ENCODE results near the gene PTPN23. TPM values are rescaled to one million over a fixed set of nuclear protein-coding genes. Genes with fewer than 3 reads are reported as not detected.

The PTPN23 gene, protein sequence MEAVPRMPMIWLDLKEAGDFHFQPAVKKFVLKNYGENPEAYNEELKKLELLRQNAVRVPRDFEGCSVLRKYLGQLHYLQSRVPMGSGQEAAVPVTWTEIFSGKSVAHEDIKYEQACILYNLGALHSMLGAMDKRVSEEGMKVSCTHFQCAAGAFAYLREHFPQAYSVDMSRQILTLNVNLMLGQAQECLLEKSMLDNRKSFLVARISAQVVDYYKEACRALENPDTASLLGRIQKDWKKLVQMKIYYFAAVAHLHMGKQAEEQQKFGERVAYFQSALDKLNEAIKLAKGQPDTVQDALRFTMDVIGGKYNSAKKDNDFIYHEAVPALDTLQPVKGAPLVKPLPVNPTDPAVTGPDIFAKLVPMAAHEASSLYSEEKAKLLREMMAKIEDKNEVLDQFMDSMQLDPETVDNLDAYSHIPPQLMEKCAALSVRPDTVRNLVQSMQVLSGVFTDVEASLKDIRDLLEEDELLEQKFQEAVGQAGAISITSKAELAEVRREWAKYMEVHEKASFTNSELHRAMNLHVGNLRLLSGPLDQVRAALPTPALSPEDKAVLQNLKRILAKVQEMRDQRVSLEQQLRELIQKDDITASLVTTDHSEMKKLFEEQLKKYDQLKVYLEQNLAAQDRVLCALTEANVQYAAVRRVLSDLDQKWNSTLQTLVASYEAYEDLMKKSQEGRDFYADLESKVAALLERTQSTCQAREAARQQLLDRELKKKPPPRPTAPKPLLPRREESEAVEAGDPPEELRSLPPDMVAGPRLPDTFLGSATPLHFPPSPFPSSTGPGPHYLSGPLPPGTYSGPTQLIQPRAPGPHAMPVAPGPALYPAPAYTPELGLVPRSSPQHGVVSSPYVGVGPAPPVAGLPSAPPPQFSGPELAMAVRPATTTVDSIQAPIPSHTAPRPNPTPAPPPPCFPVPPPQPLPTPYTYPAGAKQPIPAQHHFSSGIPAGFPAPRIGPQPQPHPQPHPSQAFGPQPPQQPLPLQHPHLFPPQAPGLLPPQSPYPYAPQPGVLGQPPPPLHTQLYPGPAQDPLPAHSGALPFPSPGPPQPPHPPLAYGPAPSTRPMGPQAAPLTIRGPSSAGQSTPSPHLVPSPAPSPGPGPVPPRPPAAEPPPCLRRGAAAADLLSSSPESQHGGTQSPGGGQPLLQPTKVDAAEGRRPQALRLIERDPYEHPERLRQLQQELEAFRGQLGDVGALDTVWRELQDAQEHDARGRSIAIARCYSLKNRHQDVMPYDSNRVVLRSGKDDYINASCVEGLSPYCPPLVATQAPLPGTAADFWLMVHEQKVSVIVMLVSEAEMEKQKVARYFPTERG (N-terminal part only)
- 7.4 and 11.4 TPM in 2 replicates for total RNA-seq (2014; rRNA removed; shearing (Covaris generic))

GRCh38 chr3:47380601-47381316, at the start of gene PTPN23:
Gene PTPN23, plus strand, starts transcription at chr3:47381021. Its CDS starts 76 bp downstream, at chr3:47381097.
- no peaks in the 10 kb centered on the region for H3K27me3 ChIP-seq
- H3K4me1 ChIP-seq = peaks cover 4% of the 10 kb centered on the region; the same call in 1 of the 2 replicates
- H3K27ac ChIP-seq = peak within 1 kb of the TSS; percentile 88
- no peaks in the 10 kb centered on the region for H3K9me3 ChIP-seq (replicated peaks)
- DNase-seq = peak; percentile 98
- no peaks in the 10 kb centered on the region for H3K36me3 ChIP-seq
- peak within 1 kb of the TSS; percentile 89 for H3K4me3 ChIP-seq

GRCh38 chr3:47333907-47334306, 46.9 kb upstream of the PTPN23 start:
- no peaks in the 10 kb centered on the region for H3K27me3 ChIP-seq
- H3K36me3 ChIP-seq = peaks cover 15% of the 10 kb centered on the region; the same call in 1 of the 2 replicates
- no peaks in the 10 kb centered on the region for H3K9me3 ChIP-seq (replicated peaks)
- H3K27ac ChIP-seq = no peak overlapping the region
- H3K4me1 ChIP-seq = no peaks in the 10 kb centered on the region
- no peak overlapping the region for H3K4me3 ChIP-seq
- no peak for DNase-seq

GRCh38 chr3:47337656-47338055, 43.2 kb upstream of the PTPN23 start:
- Histone ChIP-seq H3K27ac (no peak overlapping the region), H3K36me3 (peaks cover 24% of the 10 kb centered on the region), H3K4me3 (no peak overlapping the region), H3K27me3 (no peaks in the 10 kb centered on the region), H3K4me1 (no peaks in the 10 kb centered on the region), H3K9me3 (replicated peaks) (no peaks in the 10 kb centered on the region)
- DNase-seq = no peak

- Histone ChIP-seq H3K4me3 (no peak overlapping the region), H3K27me3 (no peaks in the 10 kb centered on the region), H3K27ac (peak overlapping the region; percentile 44), H3K9me3 (replicated peaks) (no peaks in the 10 kb centered on the region), H3K36me3 (peaks cover 28% of the 10 kb centered on the region), H3K4me1 (no peaks in the 10 kb centered on the region)
- DNase-seq = peak; percentile 36 to 57
These were observed 40.9 kb upstream of the PTPN23 start for GRCh38 chr3:47339951-47340350.

GRCh38 chr3:47340866-47341265, 40.0 kb upstream of the PTPN23 start:
- peaks cover 25% of the 10 kb centered on the region for H3K36me3 ChIP-seq
- DNase-seq = no peak
- H3K9me3 ChIP-seq (replicated peaks) = no peaks in the 10 kb centered on the region

GRCh38 chr3:47342151-47342550, 38.7 kb upstream of the PTPN23 start:
- H3K9me3 ChIP-seq (replicated peaks) = no peaks in the 10 kb centered on the region
- H3K4me3 ChIP-seq = no peak overlapping the region
- peaks cover 25% of the 10 kb centered on the region for H3K36me3 ChIP-seq
- peaks cover 10% of the 10 kb centered on the region for H3K4me1 ChIP-seq
- peak in 1 of 2 experiments; percentile 15 for DNase-seq
- H3K27ac ChIP-seq = no peak overlapping the region
- H3K27me3 ChIP-seq = no peaks in the 10 kb centered on the region

More at GRCh38 chr3:47340866-47341265, 40.0 kb upstream of the PTPN23 start:
- Histone ChIP-seq H3K27me3 (no peaks in the 10 kb centered on the region), H3K4me1 (no peaks in the 10 kb centered on the region), H3K4me3 (no peak overlapping the region), H3K27ac (no peak overlapping the region)

DNA sequence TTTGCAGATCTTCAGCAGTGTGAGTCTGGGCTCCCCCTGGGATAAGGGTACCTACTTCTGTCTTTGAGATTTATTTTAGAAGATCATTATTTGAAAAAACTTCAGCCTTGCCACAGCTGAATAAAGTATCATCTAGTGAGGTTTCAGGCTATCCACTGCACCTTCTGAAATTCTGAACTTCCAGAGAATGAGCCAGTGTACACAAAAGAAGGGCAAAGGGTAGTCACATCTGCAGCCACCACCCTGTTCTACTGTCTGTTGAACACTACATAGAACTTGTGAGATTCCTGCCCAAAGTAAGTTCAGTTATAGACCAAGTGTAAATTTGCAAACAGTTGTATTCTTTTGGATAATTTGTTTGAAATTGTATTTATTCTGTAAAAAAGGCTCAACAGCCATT, 38.0 kb upstream of the PTPN23 start:
- peaks cover 16% of the 10 kb centered on the region for H3K4me1 ChIP-seq
- peaks cover 23% of the 10 kb centered on the region for H3K36me3 ChIP-seq
- H3K27ac ChIP-seq = no peak overlapping the region
- no peaks in the 10 kb centered on the region for H3K9me3 ChIP-seq (replicated peaks)
- no peak overlapping the region for H3K4me3 ChIP-seq
- H3K27me3 ChIP-seq = no peaks in the 10 kb centered on the region
- DNase-seq = no peak

DNA sequence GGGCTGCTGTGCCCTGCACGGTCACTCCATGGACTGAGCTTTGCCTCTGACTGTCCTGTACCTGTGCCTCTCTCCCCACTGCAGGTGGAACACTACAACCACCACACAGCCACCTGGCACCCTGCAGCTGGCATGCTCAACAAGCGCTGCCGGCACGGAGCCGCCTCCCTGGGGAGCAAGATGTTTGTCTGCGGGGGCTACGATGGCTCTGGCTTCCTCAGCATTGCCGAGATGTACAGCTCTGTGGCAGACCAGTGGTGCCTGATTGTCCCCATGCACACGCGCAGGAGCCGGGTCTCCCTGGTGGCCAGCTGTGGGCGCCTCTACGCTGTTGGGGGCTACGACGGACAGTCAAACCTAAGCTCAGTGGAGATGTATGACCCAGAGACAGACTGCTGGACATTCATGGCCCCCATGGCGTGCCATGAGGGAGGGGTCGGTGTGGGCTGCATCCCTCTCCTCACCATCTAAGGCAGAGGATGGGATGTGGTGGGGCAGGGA, 37.3 kb upstream of the PTPN23 start:
- H3K27ac ChIP-seq = no peak overlapping the region
- H3K4me3 ChIP-seq = no peak overlapping the region
- no peaks in the 10 kb centered on the region for H3K27me3 ChIP-seq
- DNase-seq = no peak
- peaks cover 20% of the 10 kb centered on the region for H3K36me3 ChIP-seq
- no peaks in the 10 kb centered on the region for H3K9me3 ChIP-seq (replicated peaks)
- H3K4me1 ChIP-seq = peaks cover 16% of the 10 kb centered on the region

- H3K36me3 ChIP-seq = peaks cover 11% of the 10 kb centered on the region
- H3K4me1 ChIP-seq = peaks cover 16% of the 10 kb centered on the region
- no peak for DNase-seq
- H3K27me3 ChIP-seq = no peaks in the 10 kb centered on the region
- H3K27ac ChIP-seq = no peak overlapping the region
- no peak overlapping the region for H3K4me3 ChIP-seq
- no peaks in the 10 kb centered on the region for H3K9me3 ChIP-seq (replicated peaks)
These were observed 35.9 kb upstream of the PTPN23 start for GRCh38 chr3:47344971-47345370.

DNA sequence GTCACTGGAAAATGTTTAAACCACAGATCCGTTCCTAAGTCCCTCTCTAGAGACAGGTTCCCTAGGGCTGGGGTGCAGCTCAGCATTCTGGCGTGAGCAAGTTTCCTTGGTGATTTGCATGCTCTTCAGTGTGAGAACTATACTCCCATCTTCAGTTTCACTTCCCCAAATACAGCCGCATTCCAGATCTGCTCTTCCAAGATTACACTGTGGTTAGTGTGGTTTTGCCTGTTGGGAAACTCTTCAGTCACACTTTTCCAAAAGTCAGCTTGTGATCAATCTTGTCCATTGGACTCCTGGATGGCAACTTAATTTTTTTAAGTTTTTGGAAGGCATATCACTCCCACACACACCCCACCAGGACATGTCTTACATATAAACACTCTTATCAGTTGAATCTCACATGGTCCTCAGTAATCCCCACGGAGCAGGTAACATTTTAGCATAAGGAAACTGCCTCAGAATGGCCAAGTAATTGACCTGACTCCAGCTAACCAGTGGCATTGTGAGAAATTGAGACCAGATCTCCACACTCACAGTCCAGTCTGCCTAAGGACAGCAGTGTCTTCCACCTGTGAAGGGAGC, 33.5 kb upstream of the PTPN23 start:
- no peaks in the 10 kb centered on the region for H3K9me3 ChIP-seq (replicated peaks)
- peak; percentile 32 to 54 for DNase-seq
- H3K27me3 ChIP-seq = no peaks in the 10 kb centered on the region
- H3K4me3 ChIP-seq = no peak overlapping the region
- H3K4me1 ChIP-seq = peaks cover 16% of the 10 kb centered on the region
- peaks cover 8% of the 10 kb centered on the region for H3K36me3 ChIP-seq
- no peak overlapping the region for H3K27ac ChIP-seq

DNA sequence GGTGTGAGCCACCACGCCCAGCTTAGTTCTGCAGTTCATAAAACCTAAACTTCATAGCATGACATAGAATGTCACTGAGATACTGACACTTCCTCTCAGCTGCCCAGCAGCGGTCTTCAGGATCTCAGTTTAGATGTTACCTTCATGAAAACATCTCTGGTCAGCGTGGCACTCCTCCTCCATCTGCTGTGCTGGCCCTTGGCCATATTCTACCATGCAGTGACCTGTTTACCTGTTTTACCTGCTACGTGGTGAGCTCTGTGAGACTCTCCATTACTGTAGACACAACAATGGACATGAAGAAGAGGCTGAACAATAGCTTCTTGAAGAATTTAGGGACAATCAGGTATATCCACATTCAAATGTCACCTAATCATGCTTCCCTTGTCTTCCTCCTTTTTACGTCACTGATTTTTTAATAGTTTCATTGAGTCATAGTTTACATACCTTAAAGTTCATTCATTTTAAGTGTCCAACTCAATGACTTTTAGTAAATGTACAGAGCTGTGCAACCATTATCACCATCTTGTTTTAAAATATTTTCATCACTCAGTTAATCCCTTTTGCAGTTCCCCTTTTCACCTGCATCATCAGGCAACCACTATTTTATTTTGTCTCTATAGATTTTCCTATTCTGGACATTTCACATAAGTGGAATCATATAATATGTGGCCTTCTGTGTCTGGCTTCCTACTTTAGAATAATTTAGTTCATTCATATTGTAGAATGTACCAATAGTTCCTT, 32.2 kb upstream of the PTPN23 start:
- no peaks in the 10 kb centered on the region for H3K9me3 ChIP-seq (replicated peaks)
- H3K4me1 ChIP-seq = peaks cover 16% of the 10 kb centered on the region
- no peak for DNase-seq

DNA sequence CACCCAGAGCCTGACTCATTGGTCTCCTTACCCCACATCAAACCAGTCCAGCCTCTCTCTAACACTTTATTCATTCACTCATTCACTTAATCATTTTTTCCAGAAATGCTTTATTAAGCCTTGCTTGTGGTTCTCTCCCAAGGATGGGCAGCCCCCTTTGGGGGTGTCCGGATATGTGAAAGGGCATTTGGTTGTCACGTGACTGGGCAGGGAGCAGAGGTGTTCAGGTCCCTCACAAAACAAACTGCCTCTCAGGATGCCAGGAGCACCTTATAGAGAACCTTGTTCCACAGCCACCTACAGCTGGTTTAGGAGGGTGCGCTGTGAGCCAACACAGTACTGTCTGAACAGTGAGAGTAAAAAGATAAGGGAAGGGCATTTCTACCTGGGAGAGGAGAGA, 25.8 kb upstream of the PTPN23 start:
- Histone ChIP-seq H3K27ac (no peak overlapping the region), H3K4me3 (no peak overlapping the region), H3K4me1 (no peaks in the 10 kb centered on the region), H3K9me3 (replicated peaks) (no peaks in the 10 kb centered on the region; the same call in 1 of the 2 replicates), H3K27me3 (no peaks in the 10 kb centered on the region), H3K36me3 (no peaks in the 10 kb centered on the region)
- DNase-seq = no peak

More for the DNA sequence above, 32.2 kb upstream of the PTPN23 start:
- no peaks in the 10 kb centered on the region for H3K27me3 ChIP-seq
- no peak overlapping the region for H3K4me3 ChIP-seq
- H3K36me3 ChIP-seq = peaks cover 8% of the 10 kb centered on the region
- H3K27ac ChIP-seq = no peak overlapping the region

DNA sequence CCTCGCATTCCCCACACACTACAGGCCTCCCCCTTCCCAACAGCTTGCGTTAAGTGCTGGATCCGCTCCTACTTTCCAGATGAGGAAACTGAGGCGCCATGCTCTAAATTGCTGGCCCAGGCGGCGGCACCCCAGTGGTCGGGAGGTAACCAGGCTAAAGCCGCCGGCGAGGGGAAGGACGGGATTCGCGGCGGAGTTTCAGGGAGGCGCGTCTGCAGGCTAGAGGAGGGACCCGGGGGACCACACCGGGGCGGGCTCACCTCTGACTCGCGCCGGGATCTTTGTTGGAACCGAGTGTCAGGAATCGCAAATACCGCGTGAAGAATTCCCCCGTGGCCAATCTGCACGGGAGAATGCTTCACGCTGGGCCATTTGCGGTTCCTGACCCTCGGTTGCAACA, 24.6 kb upstream of the PTPN23 start:
- Histone ChIP-seq H3K4me3 (no peak overlapping the region), H3K4me1 (no peaks in the 10 kb centered on the region), H3K27me3 (no peaks in the 10 kb centered on the region), H3K27ac (no peak overlapping the region), H3K9me3 (replicated peaks) (no peaks in the 10 kb centered on the region; the same call in 1 of the 2 replicates), H3K36me3 (no peaks in the 10 kb centered on the region)
- no peak for DNase-seq

All from SJCRH30 (cell line).